ENCODE results near the gene COX8C. TPM values are rescaled to one million over a fixed set of nuclear protein-coding genes. Genes with fewer than 3 reads are reported as not detected.
"Not testable (repeated sequence)": the region's sequence is repeated elsewhere in the genome, so short reads cannot be mapped to it uniquely, and the experiment has no call there.

Gene COX8C
- total RNA-seq, 1 donor from 2014 or later, result not detected

GRCh38 chr14:93347850-93348249 is 868 bp downstream of the COX8C start:
- Mint-ChIP-seq H3K4me1 (ENCODE audit: unreplicated experiment) (peaks cover 13% of the 10 kb centered on the region), H3K27ac (no peak overlapping the region), H3K4me3 (no peak overlapping the region), H3K27me3 (no peaks in the 10 kb centered on the region), H3K9me3 (no peaks in the 10 kb centered on the region), H3K36me3 (no peaks in the 10 kb centered on the region)
- no peak for TF ChIP-seq CTCF (conservative IDR thresholded peaks at IDR 0.05)
- DNase-seq (ENCODE audit: extremely low spot score, unreplicated experiment), result no peak

GRCh38 chr14:93348292-93348691 is 1.3 kb downstream of the COX8C start:
- H3K4me1 Mint-ChIP-seq (ENCODE audit: unreplicated experiment), result peaks cover 12% of the 10 kb centered on the region
- no peak for TF ChIP-seq CTCF (conservative IDR thresholded peaks at IDR 0.05)
- H3K4me3 Mint-ChIP-seq, result no peak overlapping the region
- H3K27ac Mint-ChIP-seq, result no peak overlapping the region
- no peak for DNase-seq (ENCODE audit: extremely low spot score, unreplicated experiment)
- H3K36me3 Mint-ChIP-seq, result no peaks in the 10 kb centered on the region
- no peaks in the 10 kb centered on the region for H3K9me3 Mint-ChIP-seq
- no peaks in the 10 kb centered on the region for H3K27me3 Mint-ChIP-seq

- H3K27me3 Mint-ChIP-seq; H3K4me1 Mint-ChIP-seq (ENCODE audit: unreplicated experiment); H3K27ac Mint-ChIP-seq; H3K4me3 Mint-ChIP-seq; H3K9me3 Mint-ChIP-seq; DNase-seq (ENCODE audit: extremely low spot score, unreplicated experiment); H3K36me3 Mint-ChIP-seq: not testable (repeated sequence)
Observed at GRCh38 chr14:93354873-93355272, 7.9 kb downstream of the COX8C start.

GRCh38 chr14:93368996-93369712 is 22.2 kb downstream of the COX8C start:
- no peaks in the 10 kb centered on the region for H3K4me1 Mint-ChIP-seq (ENCODE audit: unreplicated experiment)

GRCh38 chr14:93369713-93370266 is 22.8 kb downstream of the COX8C start:
- Mint-ChIP-seq H3K4me3 (no peak overlapping the region), H3K27me3 (no peaks in the 10 kb centered on the region), H3K27ac (no peak overlapping the region), H3K9me3 (peaks cover 7% of the 10 kb centered on the region), H3K36me3 (no peaks in the 10 kb centered on the region), H3K4me1 (ENCODE audit: unreplicated experiment) (no peaks in the 10 kb centered on the region)
- TF ChIP-seq CTCF (conservative IDR thresholded peaks at IDR 0.05), result no peak
- DNase-seq (ENCODE audit: extremely low spot score, unreplicated experiment), result no peak

More at GRCh38 chr14:93368996-93369712, 22.2 kb downstream of the COX8C start:
- no peaks in the 10 kb centered on the region for H3K27me3 Mint-ChIP-seq
- H3K36me3 Mint-ChIP-seq, result no peaks in the 10 kb centered on the region
- no peak overlapping the region for H3K4me3 Mint-ChIP-seq
- no peak overlapping the region for H3K27ac Mint-ChIP-seq
- no peak for TF ChIP-seq CTCF (conservative IDR thresholded peaks at IDR 0.05)
- no peak for DNase-seq (ENCODE audit: extremely low spot score, unreplicated experiment)
- H3K9me3 Mint-ChIP-seq, result peaks cover 7% of the 10 kb centered on the region

- no peaks in the 10 kb centered on the region for H3K36me3 Mint-ChIP-seq
- no peak for DNase-seq (ENCODE audit: extremely low spot score, unreplicated experiment)
- no peaks in the 10 kb centered on the region for H3K4me1 Mint-ChIP-seq (ENCODE audit: unreplicated experiment)
- no peak for TF ChIP-seq CTCF (conservative IDR thresholded peaks at IDR 0.05)
- peaks cover 7% of the 10 kb centered on the region for H3K9me3 Mint-ChIP-seq
- no peak overlapping the region for H3K4me3 Mint-ChIP-seq
- no peak overlapping the region for H3K27ac Mint-ChIP-seq
- H3K27me3 Mint-ChIP-seq, result peaks cover 16% of the 10 kb centered on the region
Observed at GRCh38 chr14:93375673-93376156, 28.7 kb downstream of the COX8C start.

All from type B pancreatic cell (in vitro differentiated cells).